GM18867 (cell line): ENCODE measurements around the gene KLRC2.
"Not testable (repeated sequence)": the region's sequence is repeated elsewhere in the genome, so short reads cannot be mapped to it uniquely, and the experiment has no call there.

Experiments used
- ATAC-seq: cut with Tn5 transposase; IDR thresholded peaks from one replicate; pipeline ENCODE4 v1.9.1; 2021; ENCODE audit warnings: mild to moderate bottlenecking, moderate library complexity; ENCODE audit not compliant: unreplicated experiment

The KLRC2 gene

DNA sequence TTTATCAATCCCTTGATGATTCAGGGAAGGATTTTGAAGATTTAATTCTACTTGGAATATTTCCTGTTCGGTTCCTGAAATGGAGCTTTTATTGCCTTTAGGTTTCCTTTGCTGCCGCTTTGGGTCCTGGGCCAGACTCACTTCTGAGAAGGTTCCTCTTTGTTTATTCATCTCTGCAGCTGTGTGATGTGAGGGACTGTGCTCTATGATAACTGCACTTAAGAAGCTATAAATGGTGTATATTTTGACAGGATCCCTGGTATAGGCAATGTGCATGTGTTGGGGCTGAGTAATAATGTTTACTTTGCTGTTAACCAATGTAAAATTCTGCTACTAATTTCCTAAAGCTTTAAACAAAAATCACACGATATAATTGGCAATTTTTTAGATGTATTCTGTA lies at the start of gene KLRC2:
KLRC2 (minus strand) TSS at position 195 of the 400 bp plus-strand sequence; CDS start at position 171, 24 bp downstream.
- not testable (repeated sequence) for ATAC-seq

DNA sequence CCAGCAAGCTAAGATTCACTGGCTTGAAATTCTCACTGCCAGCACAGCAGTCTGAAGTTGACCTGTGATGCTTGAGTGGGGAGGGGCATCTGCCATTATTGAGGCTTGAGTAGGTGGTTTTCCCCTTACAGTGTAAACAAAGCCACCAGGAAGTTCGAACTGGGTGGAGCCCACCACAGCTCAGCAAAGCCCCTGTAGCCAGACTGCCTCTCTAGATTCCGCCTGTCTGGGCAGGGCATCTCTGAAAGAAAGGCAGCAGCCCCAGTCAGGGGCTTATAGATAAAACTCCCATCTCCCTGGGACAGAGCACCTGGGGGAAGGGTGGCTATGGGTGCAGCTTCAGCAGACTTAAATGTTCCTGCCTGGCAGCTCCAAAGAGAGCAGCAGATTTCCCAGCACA lies 46.1 kb upstream of the KLRC2 start:
- not testable (repeated sequence) for ATAC-seq

DNA sequence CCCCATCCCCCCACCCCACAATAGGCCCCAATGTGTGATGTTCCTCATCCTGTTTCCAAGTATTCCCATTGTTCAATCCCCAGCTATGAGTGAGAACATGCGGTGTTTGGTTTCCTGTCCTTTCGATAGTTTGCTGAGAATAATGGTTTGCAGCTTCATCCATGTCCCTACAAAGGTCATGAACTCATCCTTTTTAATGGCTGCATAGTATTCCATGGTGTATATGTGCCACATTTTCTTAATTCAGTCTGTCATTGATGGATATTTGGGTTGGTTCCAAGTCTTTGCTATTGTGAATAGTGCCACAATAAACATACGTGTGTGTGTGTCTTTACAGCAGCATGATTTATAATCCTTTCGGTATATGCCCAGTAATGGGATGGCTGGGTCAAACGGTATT lies 37.0 kb upstream of the KLRC2 start:
- ATAC-seq, result not testable (repeated sequence)

DNA sequence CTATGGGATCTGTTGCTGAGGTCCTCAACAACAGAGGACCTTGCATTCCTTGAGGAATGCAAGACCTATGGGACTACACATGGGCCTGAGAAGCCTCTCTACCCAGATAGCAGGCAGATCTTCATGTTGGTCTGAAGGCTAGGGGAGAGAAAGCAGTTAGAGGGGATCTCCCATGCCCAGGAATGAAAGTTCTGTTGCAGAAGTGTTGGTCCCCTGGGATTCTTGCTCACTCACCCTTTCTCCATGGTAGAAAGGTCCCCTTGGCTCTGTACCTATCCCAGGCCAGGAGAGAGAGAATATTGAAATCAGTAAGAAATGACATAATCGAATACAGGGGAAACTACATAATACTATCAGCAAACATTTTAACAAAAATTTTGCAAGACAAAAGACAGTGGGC lies 33.9 kb upstream of the KLRC2 start:
- no peak for ATAC-seq

DNA sequence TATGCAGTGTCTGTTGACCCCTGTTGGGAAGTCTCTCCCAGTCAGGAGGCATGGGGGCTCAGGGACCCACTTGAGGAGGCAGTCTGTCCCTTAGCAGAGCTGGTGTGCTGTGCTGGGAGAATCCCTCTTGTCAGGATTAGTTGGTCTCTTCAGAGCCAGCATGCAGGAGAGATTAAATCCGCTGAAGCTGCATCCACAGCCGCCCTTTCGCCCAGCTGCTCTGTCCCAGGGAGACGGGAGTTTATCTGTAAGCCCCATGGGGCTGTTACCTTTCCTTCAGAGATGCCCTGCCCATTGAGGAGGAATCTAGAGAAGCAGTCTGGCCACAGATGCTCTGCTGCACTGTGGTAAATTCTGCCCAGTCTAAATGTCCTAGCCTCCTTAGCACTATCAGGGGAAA lies 30.5 kb upstream of the KLRC2 start:
- ATAC-seq, result no peak

DNA sequence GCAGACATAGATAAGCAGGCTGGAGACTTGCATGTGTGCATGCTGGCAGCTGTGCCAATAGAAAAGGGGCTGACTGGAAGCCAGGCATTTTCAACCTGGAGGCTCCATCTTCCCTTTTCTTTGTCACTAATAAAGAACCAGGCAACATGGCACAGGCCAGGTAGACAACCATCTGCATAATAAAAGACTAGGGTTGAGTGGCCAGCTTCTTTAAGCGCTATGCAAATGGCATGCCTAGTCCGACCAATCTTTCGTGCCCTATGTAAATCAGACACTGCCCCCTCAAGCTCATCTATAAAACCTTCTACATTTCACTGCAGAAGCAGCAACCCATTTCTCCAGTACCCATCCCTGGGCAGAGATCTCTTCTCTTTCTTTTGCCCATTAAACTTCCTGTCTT lies 21.9 kb upstream of the KLRC2 start:
- ATAC-seq, result no peak

DNA sequence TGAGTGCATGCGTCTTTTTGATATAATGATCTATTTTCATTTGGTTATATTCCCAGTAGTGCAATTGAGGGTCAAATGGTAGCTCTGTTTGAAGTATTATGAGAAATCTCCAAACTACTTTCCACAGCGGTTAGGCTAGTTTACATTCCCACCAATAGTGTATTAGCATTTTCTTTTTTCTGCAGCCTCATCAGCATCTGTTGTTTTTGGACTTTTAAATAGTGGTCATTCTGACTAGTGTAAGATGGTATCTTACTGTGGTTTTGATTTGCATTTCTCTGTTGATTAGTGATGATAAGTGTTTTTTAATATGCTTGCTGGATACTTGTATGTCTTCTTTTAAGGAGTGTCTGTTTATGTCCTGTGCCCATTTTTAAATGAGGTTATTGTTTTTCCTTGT lies 21.0 kb upstream of the KLRC2 start:
- no peak for ATAC-seq

DNA sequence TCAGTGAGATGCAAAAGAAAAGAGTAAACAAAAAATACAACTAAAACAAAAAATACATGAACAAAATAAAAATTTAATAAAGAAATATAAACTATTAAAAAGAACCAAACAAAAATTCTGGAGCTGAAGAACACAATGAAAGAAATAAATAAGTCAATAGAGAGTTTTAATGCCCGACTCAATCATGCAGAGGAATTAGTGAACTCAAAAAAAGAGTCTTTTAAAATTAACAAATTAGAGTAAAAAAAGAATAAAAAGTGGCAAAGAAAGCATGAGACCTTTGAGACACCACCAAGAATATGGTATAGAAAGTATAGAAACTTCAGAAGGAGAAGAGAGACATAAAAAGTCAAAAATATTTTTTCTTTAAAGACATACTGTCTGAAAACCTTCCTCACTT lies 20.0 kb upstream of the KLRC2 start:
- no peak for ATAC-seq

DNA sequence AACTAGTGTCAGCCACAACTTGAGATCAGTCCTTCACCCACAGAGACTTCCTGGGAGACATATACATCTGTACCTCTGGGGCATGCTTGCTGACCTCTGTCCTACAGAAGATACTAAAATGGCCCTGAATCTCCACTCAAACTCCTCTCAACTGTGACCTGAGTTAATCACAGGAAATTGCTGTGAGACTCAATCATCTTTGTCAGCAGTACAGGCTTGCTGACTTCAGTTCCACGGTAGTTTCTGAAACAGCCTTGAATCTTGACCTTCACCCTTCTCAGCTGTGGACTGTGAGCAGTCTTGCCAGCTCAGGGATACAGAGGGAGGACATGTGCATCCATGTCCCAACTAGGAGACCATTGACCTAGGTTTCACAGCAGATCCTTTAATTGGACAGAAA lies 18.7 kb upstream of the KLRC2 start:
- no peak for ATAC-seq

DNA sequence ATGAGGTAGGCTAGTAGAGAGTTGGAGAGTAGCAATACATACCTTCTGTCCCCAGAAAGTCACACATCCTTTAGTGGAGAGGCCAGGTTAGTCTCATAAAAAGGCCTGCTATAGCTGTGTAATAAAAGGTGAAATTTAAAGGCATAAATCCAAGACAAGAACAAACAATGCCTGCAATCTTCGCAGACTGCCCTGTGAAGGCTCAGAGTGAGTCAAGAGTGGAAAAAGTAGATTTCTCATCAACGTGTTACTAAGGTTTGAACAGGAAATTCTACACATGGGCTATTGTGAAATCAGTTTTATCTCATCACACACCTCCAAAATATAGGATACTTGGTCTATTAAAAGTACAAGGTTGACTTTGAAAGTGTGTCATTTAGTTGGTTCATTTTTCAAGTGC lies 17.3 kb upstream of the KLRC2 start, which contains the start of gene KLRC1:
KLRC1 (minus strand) TSS at position 222 of the 400 bp plus-strand sequence. CDS start 2,221 bp downstream, outside the sequence.
- ATAC-seq, result no peak

DNA sequence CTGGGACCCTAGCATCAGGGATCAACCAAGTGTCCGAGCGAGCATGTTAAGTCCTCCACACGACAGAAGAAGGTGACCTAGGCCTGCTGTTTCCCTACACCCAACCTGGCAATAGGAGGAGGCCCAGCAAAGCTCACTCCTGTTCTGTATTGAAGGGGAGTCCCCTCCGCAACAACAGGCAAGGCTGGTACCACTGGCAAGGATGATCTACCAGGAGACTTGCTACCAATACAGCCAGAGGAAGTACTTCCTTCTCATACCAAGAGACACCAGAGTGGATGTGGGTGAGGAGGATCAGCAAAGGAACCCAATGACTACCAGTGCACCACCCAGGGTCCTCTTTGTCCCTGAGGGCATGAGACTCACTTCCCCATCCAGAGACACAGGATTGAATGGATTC lies 12.4 kb upstream of the KLRC2 start:
- ATAC-seq, result no peak

DNA sequence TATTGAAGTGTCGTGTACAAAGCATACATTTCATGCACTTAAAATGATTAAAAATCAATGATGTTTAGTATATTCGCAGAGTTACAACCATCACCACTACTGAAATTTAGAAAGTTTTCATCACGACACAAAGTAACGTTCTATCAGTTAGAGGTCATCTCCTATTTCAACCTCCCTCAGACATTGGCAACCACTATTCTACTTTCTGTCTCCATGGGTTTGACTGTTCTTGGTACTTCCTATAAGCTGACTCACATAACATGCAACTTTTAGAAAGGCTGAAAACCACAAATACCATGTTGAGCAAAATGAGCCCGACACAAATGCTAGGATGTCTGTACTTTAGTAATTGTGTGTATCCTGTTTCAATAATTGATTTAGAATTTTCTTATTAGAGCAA lies 10.2 kb upstream of the KLRC2 start:
- ATAC-seq, result not testable (repeated sequence)

DNA sequence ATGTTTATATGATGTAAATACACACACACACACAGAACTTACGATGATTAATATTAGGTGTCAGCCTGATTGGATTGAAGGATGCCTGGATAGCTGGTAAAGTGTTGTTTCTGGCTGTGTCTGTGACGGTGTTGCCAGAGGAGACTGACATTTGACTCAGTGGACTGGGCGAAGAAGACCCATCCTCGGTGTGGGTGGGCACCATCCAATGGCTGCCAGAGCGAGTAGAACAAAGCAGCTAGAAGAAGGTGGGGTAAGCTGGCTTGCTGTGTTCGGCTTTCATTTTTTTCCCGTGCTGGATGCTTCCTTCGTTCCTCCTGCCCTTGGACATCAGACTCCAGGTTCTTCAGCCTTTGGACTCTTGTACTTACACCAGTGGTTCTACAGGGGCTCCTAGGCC lies 5.3 kb upstream of the KLRC2 start:
- ATAC-seq, result not testable (repeated sequence)

DNA sequence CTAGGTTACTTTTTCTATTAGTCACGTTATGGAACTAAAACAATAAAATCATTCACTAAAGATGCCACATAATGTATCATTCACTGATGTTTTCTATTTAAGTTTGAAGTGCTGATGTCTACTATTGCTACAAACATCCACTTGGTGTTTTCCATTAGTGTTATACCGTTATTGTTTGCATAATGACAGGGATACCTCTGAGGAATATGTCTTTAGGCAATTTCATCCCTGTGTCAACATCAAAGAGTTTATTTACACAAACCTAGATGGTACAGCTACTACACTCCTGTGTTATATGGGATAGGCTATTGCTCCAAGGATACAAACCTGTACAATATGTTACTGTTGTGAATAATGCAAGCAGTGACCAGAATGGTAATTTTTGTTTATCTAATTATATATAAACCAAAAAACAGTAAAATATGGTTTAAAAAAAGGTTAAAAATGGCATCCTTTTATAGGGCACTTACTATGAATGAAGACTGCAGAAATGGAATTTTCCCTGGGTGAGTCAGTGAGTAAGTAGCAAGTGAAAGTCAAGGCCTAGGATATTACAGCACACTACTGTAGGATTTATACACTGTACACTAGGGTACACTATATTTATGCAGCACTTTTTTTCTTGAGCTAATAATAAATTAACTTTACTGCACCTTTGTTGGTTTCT lies 3.9 kb upstream of the KLRC2 start:
- ATAC-seq, result not testable (repeated sequence)

DNA sequence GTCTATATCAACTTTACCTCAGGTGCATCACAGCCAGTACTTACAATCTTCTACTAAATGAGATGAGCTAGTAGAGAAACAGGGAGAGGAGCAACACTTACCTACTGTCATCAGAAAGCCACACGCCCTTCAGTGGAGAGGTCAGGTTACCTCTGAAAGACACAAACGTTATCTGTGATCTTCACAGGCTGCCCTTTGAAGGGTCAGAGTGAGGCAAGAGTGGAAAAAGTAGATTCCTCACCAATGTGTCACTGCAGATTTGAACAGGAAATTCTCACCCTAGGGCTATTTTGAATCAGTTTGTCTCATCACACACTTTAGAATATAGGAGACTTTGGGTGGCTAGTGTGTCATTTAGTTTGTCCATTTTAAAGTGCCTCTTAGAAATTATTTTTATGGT lies 1.8 kb upstream of the KLRC2 start:
- ATAC-seq, result not testable (repeated sequence)

DNA sequence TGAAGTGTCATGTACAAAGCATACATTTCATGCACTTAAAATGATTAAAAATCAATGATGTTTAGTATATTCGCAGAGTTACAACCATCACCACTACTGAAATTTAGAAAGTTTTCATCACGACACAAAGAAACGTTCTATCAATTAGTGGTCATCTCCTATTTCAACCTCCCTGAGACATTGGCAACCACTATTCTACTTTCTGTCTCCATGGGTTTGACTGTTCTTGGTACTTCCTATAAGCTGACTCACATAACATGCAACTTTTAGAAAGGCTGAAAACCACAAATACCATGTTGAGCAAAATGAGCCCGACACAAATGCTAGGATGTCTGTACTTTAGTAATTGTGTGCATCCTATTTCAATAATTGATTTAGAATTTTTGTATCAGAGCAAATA lies 5.2 kb downstream of the KLRC2 start:
- not testable (repeated sequence) for ATAC-seq

DNA sequence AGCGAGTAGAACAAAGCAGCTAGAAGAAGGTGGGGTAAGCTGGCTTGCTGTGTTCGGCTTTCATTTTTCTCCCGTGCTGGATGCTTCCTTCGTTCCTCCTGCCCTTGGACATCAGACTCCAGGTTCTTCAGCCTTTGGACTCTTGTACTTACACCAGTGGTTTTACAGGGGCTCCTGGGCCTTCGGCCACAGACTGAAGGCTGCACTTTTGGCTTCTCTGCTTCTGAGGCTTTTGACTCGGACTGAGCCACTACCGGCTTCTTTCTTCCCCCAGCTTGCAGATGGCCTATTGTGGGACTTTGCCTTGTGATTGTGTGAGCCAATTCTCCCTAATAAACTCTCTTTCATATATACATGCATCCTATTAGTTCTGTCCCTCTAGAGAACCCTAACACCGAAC lies 9.9 kb downstream of the KLRC2 start:
- not testable (repeated sequence) for ATAC-seq

DNA sequence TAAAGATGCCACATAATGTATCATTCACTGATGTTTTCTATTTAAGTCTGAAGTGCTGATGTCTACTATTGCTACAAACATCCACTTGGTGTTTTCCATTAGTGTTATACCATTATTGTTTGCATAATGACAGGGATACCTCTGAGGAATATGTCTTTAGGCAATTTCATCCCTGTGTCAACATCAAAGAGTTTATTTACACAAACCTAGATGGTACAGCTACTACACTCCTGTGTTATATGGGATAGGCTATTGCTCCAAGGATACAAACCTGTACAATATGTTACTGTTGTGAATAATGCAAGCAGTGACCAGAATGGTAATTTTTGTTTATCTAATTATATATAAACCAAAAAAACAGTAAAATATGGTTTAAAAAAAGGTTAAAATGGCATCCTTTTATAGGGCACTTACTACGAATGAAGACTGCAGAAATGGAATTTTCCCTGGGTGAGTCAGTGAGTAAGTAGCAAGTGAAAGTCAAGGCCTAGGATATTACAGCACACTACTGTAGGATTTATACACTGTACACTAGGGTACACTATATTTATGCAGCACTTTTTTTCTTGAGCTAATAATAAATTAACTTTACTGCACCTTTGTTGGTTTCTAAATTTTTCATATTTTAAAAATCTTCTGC lies 11.4 kb downstream of the KLRC2 start:
- ATAC-seq, result not testable (repeated sequence)

DNA sequence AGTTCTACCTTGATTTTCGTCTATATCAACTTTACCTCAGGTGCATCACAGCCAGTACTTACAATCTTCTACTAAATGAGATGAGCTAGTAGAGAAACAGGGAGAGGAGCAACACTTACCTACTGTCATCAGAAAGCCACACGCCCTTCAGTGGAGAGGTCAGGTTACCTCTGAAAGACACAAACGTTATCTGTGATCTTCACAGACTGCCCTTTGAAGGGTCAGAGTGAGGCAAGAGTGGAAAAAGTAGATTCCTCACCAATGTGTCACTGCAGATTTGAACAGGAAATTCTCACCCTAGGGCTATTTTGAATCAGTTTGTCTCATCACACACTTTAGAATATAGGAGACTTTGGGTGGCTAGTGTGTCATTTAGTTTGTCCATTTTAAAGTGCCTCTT lies 13.7 kb downstream of the KLRC2 start:
- not testable (repeated sequence) for ATAC-seq

DNA sequence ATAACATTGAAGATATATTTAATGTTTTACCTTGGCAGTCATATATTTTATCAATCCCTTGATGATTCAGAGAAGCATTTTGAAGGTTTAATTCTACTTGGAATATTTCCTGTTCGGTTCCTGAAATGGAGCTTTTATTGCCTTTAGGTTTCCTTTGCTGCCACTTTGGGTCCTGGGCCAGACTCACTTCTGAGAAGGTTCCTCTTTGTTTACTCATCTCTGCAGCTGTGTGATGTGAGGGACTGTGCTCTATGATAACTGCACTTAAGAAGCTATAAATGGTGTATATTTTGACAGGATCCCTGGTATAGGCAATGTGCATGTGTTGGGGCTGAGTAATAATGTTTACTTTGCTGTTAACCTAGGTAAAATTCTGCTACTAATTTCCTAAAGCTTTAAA lies 15.5 kb downstream of the KLRC2 start, which contains the start of gene KLRC3:
KLRC3 (minus strand) TSS at position 262 of the 400 bp plus-strand sequence; CDS start at position 217, 45 bp downstream.
- ATAC-seq, result not testable (repeated sequence)

DNA sequence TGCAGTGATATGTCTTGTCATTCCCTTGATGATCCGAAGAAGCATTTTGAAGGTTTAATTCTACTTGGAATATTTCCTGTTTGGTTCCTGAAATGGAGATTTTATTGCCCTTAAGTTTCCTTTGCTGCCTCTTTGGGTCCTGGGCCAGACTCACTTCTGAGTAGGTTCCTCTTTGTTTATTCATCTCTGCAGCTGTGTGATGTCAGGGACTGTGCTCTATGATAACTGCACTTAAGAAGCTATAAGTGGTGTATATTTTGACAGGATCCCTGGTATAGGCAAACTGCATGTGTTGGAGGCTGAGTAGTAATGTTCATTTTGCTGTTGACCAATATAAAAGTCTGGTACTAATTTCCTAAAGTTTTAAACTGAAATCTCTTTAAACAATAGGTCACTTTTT lies 26.4 kb downstream of the KLRC2 start, which contains the start of gene KLRC4:
KLRC4 (minus strand) TSS at position 366 of the 400 bp plus-strand sequence; CDS start at position 184, 182 bp downstream.
- no peak for ATAC-seq

DNA sequence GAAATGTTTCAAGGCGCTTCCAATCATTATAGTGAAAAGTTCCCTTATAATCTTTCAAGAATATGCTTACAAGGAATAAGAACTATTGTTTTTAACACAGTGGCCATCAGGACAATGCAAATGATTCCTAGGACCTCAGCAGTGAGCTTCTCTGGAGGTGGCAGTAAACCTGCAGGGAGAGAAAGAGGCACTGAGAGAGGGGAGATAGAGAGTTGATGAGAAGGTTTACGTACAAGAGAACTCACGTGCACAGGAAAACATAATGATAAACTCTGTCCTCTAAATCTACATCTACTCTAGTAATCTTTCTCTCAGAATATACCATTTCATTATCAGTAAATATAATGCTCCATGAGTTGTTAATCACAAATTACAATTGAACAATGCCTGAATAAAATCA lies 27.0 kb downstream of the KLRC2 start:
- no peak for ATAC-seq
